Stimulated activated CD4-positive, alpha-beta T cell treated with anti-CD3 and anti-CD28 coated beads, Interleukin-4, amount 100 ng/mL, for 24 hours (primary cell): ENCODE measurements around the gene GHITM.
"Not testable (repeated sequence)": the region's sequence is repeated elsewhere in the genome, so short reads cannot be mapped to it uniquely, and the experiment has no call there.

ENCODE experiments used
- DNase-seq: peaks from one replicate; pipeline ENCODE4 v3.0.0-alpha.2; 2020

Gene GHITM, protein sequence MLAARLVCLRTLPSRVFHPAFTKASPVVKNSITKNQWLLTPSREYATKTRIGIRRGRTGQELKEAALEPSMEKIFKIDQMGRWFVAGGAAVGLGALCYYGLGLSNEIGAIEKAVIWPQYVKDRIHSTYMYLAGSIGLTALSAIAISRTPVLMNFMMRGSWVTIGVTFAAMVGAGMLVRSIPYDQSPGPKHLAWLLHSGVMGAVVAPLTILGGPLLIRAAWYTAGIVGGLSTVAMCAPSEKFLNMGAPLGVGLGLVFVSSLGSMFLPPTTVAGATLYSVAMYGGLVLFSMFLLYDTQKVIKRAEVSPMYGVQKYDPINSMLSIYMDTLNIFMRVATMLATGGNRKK

DNA sequence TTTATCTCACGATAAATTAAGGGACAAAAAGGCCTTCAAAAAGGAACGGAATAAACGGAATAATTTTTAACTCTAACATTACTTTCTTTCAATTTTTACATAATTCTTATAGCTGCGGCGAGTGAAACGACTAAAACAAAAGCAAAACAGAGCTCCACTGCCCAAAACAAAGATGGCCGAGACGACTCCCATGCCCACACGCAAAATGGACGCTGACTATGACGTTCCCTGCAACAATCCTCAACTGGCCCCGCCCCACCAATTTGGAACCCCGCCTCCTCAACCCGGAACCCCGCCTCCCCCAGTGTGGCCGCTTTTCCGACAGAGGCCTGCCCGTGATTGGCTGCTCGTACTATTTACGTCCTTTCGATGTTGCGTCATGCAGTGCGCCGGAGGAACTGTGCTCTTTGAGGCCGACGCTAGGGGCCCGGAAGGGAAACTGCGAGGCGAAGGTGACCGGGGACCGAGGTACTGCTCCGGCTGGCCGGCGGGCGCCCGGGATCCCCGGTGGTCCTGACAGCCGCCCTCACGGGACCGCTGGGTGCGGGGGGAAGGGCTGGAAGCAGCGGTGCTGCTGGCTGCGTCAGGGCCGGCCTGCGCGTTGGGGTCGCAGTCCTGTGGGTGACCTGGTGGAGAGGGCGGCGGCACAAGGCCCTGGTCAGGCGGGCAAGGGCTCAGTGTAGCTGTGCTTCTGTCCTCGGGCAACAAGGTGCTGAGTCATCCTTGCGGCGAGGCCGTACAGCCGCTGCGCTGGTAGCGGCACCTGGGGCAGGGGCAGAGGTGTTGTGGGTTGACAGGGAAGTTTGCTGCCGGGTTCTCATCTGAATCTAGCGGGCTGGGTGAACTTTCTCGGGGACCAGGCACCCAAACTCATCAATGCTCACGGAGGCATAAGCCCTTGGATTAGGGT, at the start of gene GHITM:
Gene GHITM (plus strand): TSS at position 384 of the 910 bp plus-strand sequence. CDS start 1,992 bp downstream, outside the sequence.
- peak; percentile 99 for DNase-seq

DNA sequence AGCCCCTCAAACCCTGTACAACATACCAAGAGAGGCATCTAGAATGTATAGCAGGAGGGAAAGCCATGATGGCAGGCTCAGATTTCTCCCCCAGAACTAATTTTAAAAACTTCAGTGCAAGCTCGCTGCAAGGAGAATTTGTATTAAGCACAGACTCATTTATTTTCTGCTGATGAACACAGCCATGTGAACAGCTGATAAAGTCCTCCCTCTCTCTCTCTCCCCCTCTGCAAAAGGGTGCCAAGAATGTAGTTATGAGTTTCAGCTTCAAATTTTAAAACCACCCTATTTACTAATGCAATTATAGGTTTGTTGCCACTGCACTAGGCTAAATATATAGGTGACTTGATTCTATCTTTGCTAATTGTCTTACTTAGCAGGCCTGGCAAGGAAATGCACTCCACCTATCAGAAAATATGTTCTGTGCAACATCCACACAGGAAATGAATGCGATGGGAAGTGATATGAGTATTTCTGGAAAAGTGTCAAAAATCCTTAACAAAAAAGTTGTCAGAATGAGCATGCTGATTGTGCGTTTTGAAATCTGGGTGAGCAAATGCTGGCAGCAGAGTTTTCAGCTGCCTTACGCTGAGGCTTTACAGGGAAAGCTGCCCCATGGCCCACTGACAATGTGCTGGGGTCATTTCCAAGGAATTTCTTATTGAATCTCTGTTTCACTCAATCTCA, 43.4 kb upstream of the GHITM start:
- DNase-seq = no peak

DNA sequence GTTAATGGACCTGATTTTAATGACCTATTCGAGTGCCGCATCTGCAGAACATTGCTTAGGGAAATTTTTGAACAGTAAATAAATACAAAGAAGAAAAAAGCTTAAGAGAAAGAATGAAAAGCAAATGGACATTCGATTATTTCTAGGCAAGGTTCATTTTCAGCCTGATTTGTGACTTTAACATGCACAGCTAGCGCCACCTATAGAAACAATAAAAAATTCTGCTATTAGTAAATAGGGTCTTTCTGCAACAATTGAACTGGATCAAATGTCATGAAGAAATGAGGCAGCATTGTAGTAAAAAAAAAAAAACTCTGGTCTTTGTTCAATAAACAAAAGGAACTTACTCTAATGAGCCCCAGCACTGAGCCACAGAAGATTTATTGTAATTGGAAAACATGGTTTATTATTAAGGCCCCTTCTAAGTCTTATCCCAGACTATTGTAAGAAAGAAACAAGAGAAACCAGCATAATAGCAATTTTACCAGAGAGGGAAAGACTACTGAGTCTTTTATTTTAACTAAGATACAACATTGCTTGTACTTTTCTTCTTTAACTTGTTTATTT, 41.4 kb upstream of the GHITM start:
- DNase-seq = no peak

DNA sequence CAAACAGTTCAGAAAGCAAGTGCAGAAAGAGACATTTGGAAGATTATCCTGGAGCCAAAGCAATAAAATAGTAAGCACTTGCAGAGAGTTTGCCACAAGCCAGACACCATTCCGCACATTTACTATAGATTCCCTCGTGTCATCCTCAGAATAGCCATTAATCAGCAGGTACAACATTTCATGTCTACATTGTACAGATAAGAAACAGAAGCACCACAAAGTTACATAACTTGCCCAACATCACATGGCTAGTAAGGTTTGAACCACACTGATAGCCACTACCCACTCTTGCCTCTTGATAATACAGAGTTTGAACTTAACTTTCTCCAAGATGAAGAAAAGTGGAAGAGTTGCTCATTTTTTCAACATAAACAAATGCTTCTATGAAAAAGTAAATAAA, 40.6 kb upstream of the GHITM start:
- no peak for DNase-seq

- DNase-seq = no peak
Observed at GRCh38 chr10:84101042-84101441, 38.3 kb upstream of the GHITM start.

DNA sequence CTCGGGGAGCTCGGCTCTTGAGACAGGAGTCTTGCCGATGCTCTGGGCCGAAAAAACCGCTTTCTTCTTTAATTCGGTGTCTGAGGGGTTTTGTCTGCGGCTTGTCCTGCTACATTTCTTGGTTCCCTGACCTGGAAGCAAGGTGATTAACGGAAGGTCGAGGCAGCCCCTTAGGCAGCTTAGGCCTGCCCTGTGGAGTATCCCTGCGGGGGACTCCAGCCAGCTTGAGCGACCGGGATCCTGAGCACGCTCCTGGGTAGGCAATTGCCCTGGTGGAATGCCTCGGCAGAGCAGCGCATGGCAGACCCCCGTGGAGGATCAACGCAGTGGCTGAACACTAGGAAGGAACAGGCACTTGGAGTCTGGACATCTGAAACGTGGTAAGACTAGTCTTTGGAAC, 30.5 kb upstream of the GHITM start:
- no peak for DNase-seq

DNA sequence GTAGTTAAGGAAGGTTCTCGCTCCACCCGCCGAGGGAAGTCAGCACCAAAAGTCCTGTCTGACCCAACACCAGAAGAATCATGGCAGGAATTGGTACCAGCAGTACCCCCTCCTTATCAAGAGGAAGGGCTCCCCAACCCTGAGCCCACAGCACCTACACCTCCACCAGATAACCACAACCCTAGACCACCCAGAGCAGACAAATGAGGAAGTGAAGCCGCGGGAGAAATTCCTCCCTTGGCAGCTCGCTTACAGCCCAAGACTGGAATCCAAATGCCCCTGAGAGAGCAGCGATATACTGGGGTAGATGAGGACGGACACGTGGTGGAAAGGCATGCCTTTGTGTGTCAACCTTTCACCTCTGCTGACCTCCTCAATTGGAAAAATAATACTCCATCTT, 29.5 kb upstream of the GHITM start:
- DNase-seq = not testable (repeated sequence)

- DNase-seq = not testable (repeated sequence)
Observed at GRCh38 chr10:84113468-84113867, 25.8 kb upstream of the GHITM start.

GRCh38 chr10:84114088-84114667, 25.1 kb upstream of the GHITM start:
- DNase-seq = no peak

DNA sequence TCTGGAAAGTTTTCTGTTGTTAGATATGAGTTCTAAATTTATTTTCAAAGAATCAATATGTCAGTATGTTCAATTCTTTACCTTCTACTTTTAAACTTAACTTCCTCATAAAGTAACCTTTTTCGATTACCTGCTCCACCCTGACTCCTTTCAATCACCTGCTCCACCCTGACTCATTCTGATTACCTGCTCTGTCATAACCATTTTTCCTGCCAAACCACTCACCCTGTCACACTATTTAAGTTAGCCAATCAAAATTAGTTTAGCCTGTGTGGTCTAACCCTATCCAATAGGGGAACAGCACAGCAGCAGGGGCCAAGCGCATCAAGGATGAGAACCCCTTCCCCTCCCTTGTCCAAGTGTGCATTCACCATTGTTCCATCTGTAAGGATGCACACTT, 22.1 kb upstream of the GHITM start:
- DNase-seq = not testable (repeated sequence)

DNA sequence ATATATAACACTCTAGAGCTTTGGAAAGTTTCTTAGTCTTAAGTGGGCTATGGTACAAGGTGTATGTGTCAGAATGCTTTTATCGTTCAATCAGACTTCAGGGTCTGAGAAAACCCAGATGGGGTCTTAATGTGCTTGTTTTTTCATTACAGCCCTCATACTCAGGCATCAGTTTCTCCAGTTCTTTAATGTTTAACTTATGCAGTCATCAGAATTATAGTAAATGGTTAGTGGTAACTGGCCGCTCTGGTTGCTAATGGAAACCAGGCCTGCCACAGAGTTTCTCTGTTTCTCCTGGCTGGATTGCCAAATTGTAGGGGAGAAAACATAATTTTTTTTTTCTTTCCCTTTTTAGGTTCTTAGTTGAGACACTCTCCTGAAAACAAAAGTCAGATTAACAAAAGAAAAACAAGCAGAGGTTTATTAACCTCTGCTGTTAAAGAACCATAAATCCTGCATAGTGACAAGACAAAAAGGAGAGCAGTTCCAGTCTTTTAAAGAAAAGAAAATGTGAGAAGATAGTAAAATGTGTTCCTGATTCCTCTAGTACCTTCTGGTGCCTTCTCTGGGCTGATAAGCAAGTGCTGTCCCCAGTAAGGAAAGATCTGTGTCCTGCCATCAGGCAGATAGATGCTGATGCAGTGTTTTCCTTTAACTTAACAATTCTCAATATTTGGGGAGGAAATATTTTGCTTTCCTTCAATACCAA, 21.5 kb upstream of the GHITM start:
- no peak for DNase-seq

DNA sequence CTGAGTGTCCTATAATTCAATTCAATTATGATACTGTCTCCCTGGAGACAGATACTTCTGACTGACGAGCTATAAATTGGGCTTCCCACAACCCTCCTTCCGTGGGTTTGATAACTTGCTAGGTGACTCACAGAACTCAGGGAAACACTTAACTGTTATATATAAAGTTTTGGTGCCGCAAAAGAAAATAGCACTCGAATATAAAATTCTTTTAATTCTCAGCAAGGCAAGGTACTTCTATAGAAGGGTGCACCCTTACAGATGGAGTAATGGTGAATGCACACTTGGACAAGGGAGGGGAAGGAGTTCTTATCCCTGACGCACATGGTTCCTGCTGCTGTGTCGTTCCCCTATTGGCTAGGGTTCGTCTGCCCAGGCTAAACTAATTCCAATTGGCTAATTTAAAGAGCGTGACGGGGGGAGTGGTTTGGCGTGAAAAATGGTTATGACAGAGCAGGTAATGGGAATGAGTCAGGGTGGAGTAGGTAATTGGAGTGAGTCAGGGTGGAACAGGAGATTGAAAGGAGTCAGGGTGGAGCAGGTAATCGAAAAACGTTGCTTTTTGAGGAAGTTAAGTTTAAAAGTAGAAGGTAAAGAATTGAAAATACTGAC, 20.8 kb upstream of the GHITM start:
- no peak for DNase-seq

DNA sequence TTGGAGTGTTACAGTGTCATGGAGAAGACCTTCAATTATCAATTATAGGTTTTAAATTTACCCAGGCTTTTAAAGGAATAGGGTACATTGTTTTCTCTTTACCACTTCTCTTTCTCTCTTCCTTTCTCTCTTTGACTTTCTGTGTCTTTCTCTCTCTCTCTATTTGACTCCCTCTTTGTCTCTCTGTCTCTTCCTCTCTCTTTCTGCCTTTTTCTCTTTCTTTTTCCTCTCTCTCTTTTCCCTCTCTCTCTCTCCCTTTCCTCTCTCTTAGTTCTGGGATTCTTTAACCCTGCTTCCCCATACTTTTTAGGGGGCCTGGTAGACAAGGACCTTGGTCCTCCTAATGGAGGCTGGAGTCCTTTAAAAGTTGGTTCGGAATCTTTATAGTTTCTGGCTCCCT, 15.9 kb upstream of the GHITM start:
- DNase-seq = no peak

DNA sequence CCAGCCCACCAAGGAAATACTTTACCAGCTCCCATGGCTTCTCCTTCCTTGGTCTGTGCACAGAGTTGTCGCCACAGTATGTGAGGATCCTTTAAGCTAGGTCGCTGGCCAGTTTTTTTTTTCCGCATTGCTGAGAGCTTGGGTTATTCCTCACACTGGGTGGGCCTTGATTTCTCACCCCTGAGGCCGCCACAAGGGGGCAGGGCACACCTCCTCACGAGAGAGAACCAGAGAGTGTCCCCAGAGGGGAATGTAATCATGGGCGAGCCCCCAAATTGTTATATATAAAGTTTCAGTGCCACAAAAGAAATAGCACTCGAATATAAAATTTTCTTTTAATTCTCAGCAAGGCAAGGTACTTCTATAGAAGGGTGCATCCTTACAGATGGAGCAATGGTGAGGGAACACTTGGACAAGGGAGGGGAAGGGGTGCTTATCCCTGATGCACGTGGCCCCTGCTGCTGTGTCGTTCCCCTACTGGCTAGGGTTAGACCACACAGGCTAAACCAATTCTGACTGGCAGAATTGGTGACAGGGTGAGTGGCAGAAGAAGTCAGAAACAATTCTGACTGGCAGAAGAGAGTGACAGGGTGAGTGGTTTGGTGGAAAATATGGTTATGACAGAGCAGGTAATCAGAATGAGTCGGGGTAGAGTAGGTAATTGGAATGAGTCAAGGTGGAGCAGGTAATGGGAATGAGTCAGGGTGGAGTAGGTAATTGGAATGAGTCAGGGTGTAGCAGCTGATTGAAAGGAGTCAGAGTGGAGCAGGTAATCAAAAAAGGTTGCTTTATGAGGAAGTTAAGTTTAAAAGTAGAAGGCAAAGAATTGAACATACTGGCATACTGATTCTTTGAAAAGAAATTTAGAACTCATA, 13.2 kb upstream of the GHITM start:
- not testable (repeated sequence) for DNase-seq

DNA sequence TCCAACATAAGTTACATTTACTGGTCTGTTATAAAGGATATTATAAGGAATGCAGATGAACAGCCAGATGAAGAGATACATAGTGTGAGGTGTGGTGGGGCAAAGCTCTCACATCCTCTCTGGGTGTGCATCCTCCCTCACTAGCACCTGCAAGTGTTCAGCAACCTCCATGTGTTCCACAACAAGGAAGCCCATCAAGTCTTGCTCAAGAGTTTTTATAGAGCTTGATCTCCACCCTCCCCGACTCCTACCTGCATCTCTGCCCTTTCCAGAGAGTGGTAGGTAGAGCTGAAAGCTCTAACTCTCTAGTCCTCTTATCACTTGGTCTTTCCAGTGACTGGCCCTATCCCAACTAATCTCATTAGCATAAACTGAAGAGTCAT, 12.5 kb upstream of the GHITM start:
- DNase-seq = no peak

- DNase-seq = no peak
Observed at GRCh38 chr10:84135836-84136235, 3.5 kb upstream of the GHITM start.

DNA sequence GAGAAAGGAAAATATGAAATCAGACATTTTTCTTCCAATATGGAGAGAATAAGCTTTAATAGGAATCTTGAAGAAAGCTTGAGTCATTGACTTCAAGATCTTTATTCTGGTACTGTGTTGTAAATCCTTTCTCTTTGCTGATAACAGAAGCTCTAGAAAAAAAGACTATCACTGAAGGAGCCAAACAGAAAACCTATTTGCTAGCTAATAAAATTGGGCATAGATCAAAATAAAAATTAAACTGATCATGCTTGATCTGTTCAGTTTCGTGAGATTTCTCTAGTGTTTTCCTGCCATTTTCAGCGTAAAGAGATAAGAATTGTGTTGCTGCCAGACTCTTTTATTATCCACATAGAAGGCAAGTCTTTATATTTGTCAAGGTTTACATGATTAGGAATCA, 1.5 kb upstream of the GHITM start:
- DNase-seq = no peak

- peak; percentile 79 for DNase-seq
Observed at GRCh38 chr10:84138478-84139125, 707 bp upstream of the GHITM start.

GRCh38 chr10:84140036-84140379, 699 bp downstream of the GHITM start:
- DNase-seq = peak; percentile 15

DNA sequence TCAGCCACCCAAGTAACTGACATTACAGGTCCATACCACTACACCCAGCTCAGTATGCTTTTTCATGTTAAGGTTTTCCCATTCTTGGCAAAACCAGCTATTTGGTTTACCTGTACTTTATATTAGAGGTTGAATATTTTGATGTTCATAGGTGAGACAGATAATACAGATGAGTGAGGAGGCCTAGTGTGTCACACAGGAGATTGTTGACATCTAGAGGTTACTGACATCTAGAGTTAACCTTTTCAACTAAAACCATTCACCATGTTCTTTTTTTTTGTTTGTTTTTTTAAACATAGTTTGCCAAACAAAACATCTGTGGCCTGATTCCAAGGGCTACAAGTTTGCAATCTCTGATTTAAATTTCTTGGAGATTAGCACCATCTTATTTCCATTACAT, 8.0 kb downstream of the GHITM start:
- no peak for DNase-seq
